HL-60 (cell line): ENCODE data around the gene FOXP4.

ENCODE experiments used
- DNase-seq, 2 experiments: peaks; one replicate each; pipeline ENCODE4 v3.0.0-alpha.2; 2010 to 2020; ENCODE audit warnings: low read depth in 1 of 2, low spot score in 1 of 2
- H3K27ac ChIP-seq: fragments of 250-450 bp; sonication (Bioruptor Pico); replicated peaks from 2 replicates; pipeline ENCODE4 v1.5.1; 2020; ENCODE audit warnings: mild to moderate bottlenecking, moderate library complexity
- H3K27me3 ChIP-seq: fragments of 250-450 bp; sonication (Bioruptor Pico); 2 replicates; pipeline ENCODE4 v1.5.1; 2021; ENCODE audit warnings: mild to moderate bottlenecking, moderate library complexity; ENCODE audit not compliant: insufficient read depth, poor library complexity, severe bottlenecking
- H3K4me3 ChIP-seq: replicated peaks from 2 replicates; pipeline ENCODE4 v1.5.1; 2011; ENCODE audit warnings: mild to moderate bottlenecking, control low read depth, low read length; ENCODE audit not compliant: insufficient read depth
- CTCF ChIP-seq: IDR thresholded peaks from one replicate; pipeline ENCODE4 v1.5.1; 2011; ENCODE audit warnings: low read length, control low read depth, inconsistent platforms; ENCODE audit not compliant: insufficient read depth
- GABPA ChIP-seq: IDR thresholded peaks from 2 replicates; pipeline ENCODE4 v1.6.1; 2012; ENCODE audit warnings: low read depth
- POLR2AphosphoS5 ChIP-seq: IDR thresholded peaks from 2 replicates; pipeline ENCODE4 v1.6.1; 2012; ENCODE audit warnings: low read depth
- REST ChIP-seq: IDR thresholded peaks from 2 replicates; pipeline ENCODE4 v1.6.1; 2012; ENCODE audit warnings: low read depth; ENCODE audit not compliant: insufficient replicate concordance
- SPI1 ChIP-seq: IDR thresholded peaks from 2 replicates; pipeline ENCODE4 v1.6.1; 2012; ENCODE audit warnings: low read depth, mild to moderate bottlenecking, borderline replicate concordance

FOXP4 gene

GRCh38 chr6:41523915-41524633 lies 22.1 kb upstream of the FOXP4 start:
- no peaks in the 10 kb centered on the region for H3K27me3 ChIP-seq
- H3K4me3 ChIP-seq = no peak overlapping the region
- TF ChIP-seq POLR2AphosphoS5 = no peak
- TF ChIP-seq CTCF = no peak
- no peak for TF ChIP-seq GABPA
- TF ChIP-seq SPI1 = no peak
- TF ChIP-seq REST = no peak

GRCh38 chr6:41524634-41525011 lies 21.6 kb upstream of the FOXP4 start:
- DNase-seq = no peak
- Histone ChIP-seq H3K4me3 (no peak overlapping the region), H3K27ac (no peak overlapping the region), H3K27me3 (no peaks in the 10 kb centered on the region)
- TF ChIP-seq CTCF (no peak), REST (no peak), GABPA (no peak), SPI1 (no peak), POLR2AphosphoS5 (no peak)

More at GRCh38 chr6:41523915-41524633, 22.1 kb upstream of the FOXP4 start:
- H3K27ac ChIP-seq = no peak overlapping the region
- no peak for DNase-seq

- no peak overlapping the region for H3K27ac ChIP-seq
- no peak overlapping the region for H3K4me3 ChIP-seq
- TF ChIP-seq GABPA (no peak), REST (no peak), CTCF (no peak), POLR2AphosphoS5 (no peak), SPI1 (no peak)
- no peak for DNase-seq
- no peaks in the 10 kb centered on the region for H3K27me3 ChIP-seq
Measured at GRCh38 chr6:41527721-41528408, 18.3 kb upstream of the FOXP4 start.
